H1 (cell line): ENCODE data around the gene ZNF469. TPM values are rescaled to one million over a fixed set of nuclear protein-coding genes. Genes with fewer than 3 reads are reported as not detected.

Experiments used
- CTCF ChIA-PET: fragments of 300-600 bp; sonication (Branson Sonifier 250); formaldehyde crosslinking; loops from one replicate; lab custom pipeline; 2021; ENCODE audit not compliant: partially characterized antibody; lab: Charles Lee
- POLR2A ChIA-PET: fragments of 300-600 bp; sonication (Branson Sonifier 250); formaldehyde crosslinking; loops from one replicate; lab custom pipeline; 2021; ENCODE audit warnings: inconsistent platforms; ENCODE audit not compliant: partially characterized antibody; lab: Charles Lee
- DNase-seq, 2 experiments: peaks; one replicate each; pipeline versions ENCODE4 v3.0.0 to v3.0.0-alpha.2; 2010 to 2022; ENCODE audit warnings: low spot score in 2 of 2, low read depth in 1 of 2, mixed read lengths in 1 of 2
- FAIRE-seq: peaks from 2 replicates; lab custom pipeline; 2011; peaks lifted over from hg19 to GRCh38; lab: Jason Lieb, UNC
- H2AFZ ChIP-seq: 2 replicates; pipeline ENCODE4 v1.8.1; 2012; ENCODE audit warnings: low read length, inconsistent platforms
- H2AK5ac ChIP-seq: 2 replicates; pipeline ENCODE4 v1.6.1; 2013; ENCODE audit warnings: low read depth, low read length
- H2BK120ac ChIP-seq: replicated peaks from 2 replicates; pipeline ENCODE3; 2013; ENCODE audit warnings: low read depth, low read length, inconsistent platforms
- H2BK12ac ChIP-seq: 2 replicates; pipeline ENCODE4 v1.6.1; 2013; ENCODE audit warnings: low read depth, low read length
- H2BK15ac ChIP-seq: 2 replicates; pipeline ENCODE4 v1.6.1; 2013; ENCODE audit warnings: low read length
- H2BK20ac ChIP-seq: 2 replicates; pipeline ENCODE4 v1.6.1; 2013; ENCODE audit warnings: low read length
- H2BK5ac ChIP-seq: 2 replicates; pipeline ENCODE4 v1.6.1; 2013; ENCODE audit warnings: low read depth, low read length
- H3K14ac ChIP-seq: 2 replicates; pipeline ENCODE4 v1.6.1; 2013; ENCODE audit warnings: inconsistent platforms; ENCODE audit not compliant: insufficient read length
- H3K18ac ChIP-seq: 2 replicates; pipeline ENCODE4 v1.6.1; 2013; ENCODE audit warnings: low read length; ENCODE audit errors: extremely low read depth
- H3K23ac ChIP-seq: 2 replicates; pipeline ENCODE4 v1.6.1; 2013; ENCODE audit warnings: inconsistent platforms; ENCODE audit not compliant: insufficient read length
- H3K23me2 ChIP-seq: 2 replicates; pipeline ENCODE4 v1.6.1; 2013; ENCODE audit warnings: low read depth, low read length
- H3K27ac ChIP-seq: 2 replicates; pipeline ENCODE4 v1.6.1; 2011; ENCODE audit warnings: low read depth, low read length, inconsistent platforms
- H3K27me3 ChIP-seq, 4 experiments: replicated peaks in 1 of 4; 1 replicate in 1 of 4; 2 replicates in 3 of 4; pipeline versions ENCODE4 v1.6.1 to v1.8.1; 2011 to 2013; ENCODE audit warnings: low read length in 3 of 4, mild to moderate bottlenecking in 3 of 4, inconsistent platforms in 2 of 4, mixed read lengths in 2 of 4, moderate library complexity in 1 of 4; ENCODE audit not compliant: control insufficient read depth in 3 of 4, insufficient read depth in 3 of 4; ENCODE audit errors: extremely low read depth in 1 of 4
- H3K36me3 ChIP-seq, 4 experiments: 2 replicates each; pipeline versions ENCODE4 v1.6.1 to v1.8.1; 2011 to 2013; ENCODE audit warnings: mild to moderate bottlenecking in 4 of 4, low read length in 3 of 4, moderate library complexity in 2 of 4, control low read depth in 1 of 4, inconsistent platforms in 1 of 4; ENCODE audit not compliant: insufficient read depth in 4 of 4, control insufficient read depth in 2 of 4
- H3K4ac ChIP-seq: replicated peaks from 2 replicates; pipeline ENCODE3; 2013; ENCODE audit warnings: low read length, low read depth, mixed read lengths, inconsistent platforms; ENCODE audit not compliant: insufficient read length
- H3K4me1 ChIP-seq, 4 experiments: replicated peaks in 1 of 4; 1 replicate in 1 of 4; 2 replicates in 3 of 4; pipeline versions ENCODE4 v1.6.1 to v1.8.1; 2011 to 2013; ENCODE audit warnings: low read length in 3 of 4, inconsistent platforms in 2 of 4, mixed read lengths in 1 of 4; ENCODE audit not compliant: insufficient read depth in 4 of 4, control insufficient read depth in 3 of 4
- H3K4me2 ChIP-seq, 2 experiments: 2 replicates each; pipeline versions ENCODE4 v1.6.1 to v1.8.1; 2011 to 2013; ENCODE audit warnings: low read depth in 2 of 2, low read length in 2 of 2, control low read depth in 1 of 2, inconsistent platforms in 1 of 2, mild to moderate bottlenecking in 1 of 2; ENCODE audit not compliant: insufficient read depth in 1 of 2
- H3K4me3 ChIP-seq, 4 experiments: fragments of 200-600, 300-600 bp in 1 of 4; sonication (generic), shearing (Covaris generic), sonication (Bioruptor Twin) in 1 of 4; 2 replicates each; pipeline versions ENCODE4 v1.5.1 to v1.8.1; 2011 to 2016; ENCODE audit warnings: low read length in 4 of 4, low read depth in 3 of 4, control low read depth in 2 of 4, inconsistent platforms in 2 of 4, mild to moderate bottlenecking in 2 of 4, mixed read lengths in 1 of 4, moderate library complexity in 1 of 4; ENCODE audit not compliant: insufficient read depth in 2 of 4; ENCODE audit errors: extremely low read depth in 1 of 4
- H3K56ac ChIP-seq: replicated peaks from 2 replicates; pipeline ENCODE3; 2013; ENCODE audit warnings: low read depth, mild to moderate bottlenecking, mixed read lengths, low read length, inconsistent platforms; ENCODE audit not compliant: insufficient read length
- H3K79me1 ChIP-seq: 2 replicates; pipeline ENCODE4 v1.6.1; 2013; ENCODE audit warnings: low read depth, low read length, control low read depth
- H3K79me2 ChIP-seq, 2 experiments: 2 replicates each; pipeline versions ENCODE4 v1.6.1 to v1.8.1; 2012 to 2013; ENCODE audit warnings: low read length in 2 of 2, mild to moderate bottlenecking in 2 of 2, inconsistent platforms in 1 of 2; ENCODE audit not compliant: insufficient read depth in 2 of 2, control insufficient read depth in 1 of 2
- H3K9ac ChIP-seq, 4 experiments: replicated peaks in 1 of 4; 1 replicate in 1 of 4; 2 replicates in 3 of 4; pipeline versions ENCODE4 v1.6.1 to v1.8.1; 2011 to 2013; ENCODE audit warnings: low read depth in 3 of 4, low read length in 3 of 4, control low read depth in 2 of 4, mild to moderate bottlenecking in 2 of 4, moderate library complexity in 2 of 4, inconsistent platforms in 1 of 4; ENCODE audit errors: extremely low read depth in 1 of 4
- H3K9me3 ChIP-seq, 2 experiments: 2 replicates each; pipeline versions ENCODE4 v1.6.1 to v1.8.1; 2012 to 2013; ENCODE audit warnings: mild to moderate bottlenecking in 2 of 2, moderate library complexity in 2 of 2, control low read depth in 1 of 2, inconsistent platforms in 1 of 2, low read depth in 1 of 2, low read length in 1 of 2, mixed read lengths in 1 of 2; ENCODE audit not compliant: insufficient read depth in 2 of 2
- H4K20me1 ChIP-seq, 2 experiments: replicated peaks in 1 of 2; 2 replicates each; pipeline versions ENCODE3 to v1.8.1; 2011 to 2013; ENCODE audit warnings: inconsistent platforms in 2 of 2, low read length in 2 of 2, mild to moderate bottlenecking in 1 of 2; ENCODE audit not compliant: insufficient read depth in 2 of 2, control insufficient read depth in 1 of 2
- H4K5ac ChIP-seq: 2 replicates; pipeline ENCODE4 v1.6.1; 2013; ENCODE audit warnings: low read length, low read depth, mixed read lengths, inconsistent platforms; ENCODE audit not compliant: insufficient read length
- H4K8ac ChIP-seq: 2 replicates; pipeline ENCODE4 v1.8.0; 2013; ENCODE audit warnings: mild to moderate bottlenecking, moderate library complexity, low read length, inconsistent platforms; ENCODE audit not compliant: insufficient read depth; ENCODE audit errors: extremely low read depth
- H4K91ac ChIP-seq: replicated peaks from 2 replicates; pipeline ENCODE3; 2013; ENCODE audit warnings: low read length, mixed read lengths, inconsistent platforms; ENCODE audit not compliant: insufficient read length
- ATF2 ChIP-seq: IDR thresholded peaks from 2 replicates; pipeline ENCODE4 v1.6.1; 2012; ENCODE audit warnings: low read length, inconsistent platforms
- CTCF ChIP-seq, 3 experiments: IDR thresholded peaks; 1 replicate in 2 of 3; 2 replicates in 1 of 3; pipeline versions ENCODE4 v1.5.1 to v1.6.1; 2011; ENCODE audit warnings: low read length in 3 of 3, mild to moderate bottlenecking in 3 of 3, inconsistent platforms in 2 of 3, low read depth in 1 of 3, moderate library complexity in 1 of 3; ENCODE audit not compliant: insufficient read depth in 1 of 3; ENCODE audit errors: control extremely low read depth in 1 of 3
- RAD21 ChIP-seq, 2 experiments: IDR thresholded peaks in 1 of 2; conservative IDR thresholded peaks in 1 of 2; 2 replicates each; pipeline ENCODE4 v1.6.1; 2011; ENCODE audit warnings: low read depth in 2 of 2, low read length in 2 of 2, improper control_type of control experiment in 1 of 2, inconsistent platforms in 1 of 2, mild to moderate bottlenecking in 1 of 2, moderate library complexity in 1 of 2
- WGBS, 2 experiments: shearing (Covaris generic) in 1 of 2; methylation state at CpG; one replicate each; pipeline versions ENCODE4 v1.1.6 to v1.1.7; 2013 to 2015; ENCODE audit warnings: low lambda C conversion rate in 2 of 2, mixed read lengths in 2 of 2, inconsistent platforms in 1 of 2, low coverage in 1 of 2, missing lambda C conversion rate in 1 of 2; ENCODE audit not compliant: insufficient replicate concordance in 2 of 2, insufficient coverage in 1 of 2, insufficient read length in 1 of 2; ENCODE audit errors: extremely low coverage in 1 of 2, missing lambda C conversion rate in 1 of 2; 5-methylcytosine and 5-hydroxymethylcytosine counted together
- polyA plus RNA-seq, 7 experiments: library from polyadenylated mRNA; depleted of rRNA in 3 of 7; stranded (reverse) in 5 of 7; unstranded in 2 of 7; fragments of >200 nt in 5 of 7; fragments of 200-250 nt in 2 of 7; gene quantifications; 1 replicate in 5 of 7; 2 replicates in 1 of 7; 4 replicates in 1 of 7; pipeline versions ENCODE4 v1.2.1 to v1.2.3, GENCODE V29; 2011 to 2013; ENCODE audit warnings: missing spikeins in 2 of 7, mixed read lengths in 2 of 7
- total RNA-seq: library from RNA; stranded (reverse); fragmentation: NEBNext Ultra II Directional; extraction: Animal tissue kit (Norgen Biotek cat#: 25700); gene quantifications from 2 replicates; pipeline ENCODE4 v1.2.1, GENCODE V29; 2021

Gene ZNF469
- total and polyA plus RNA-seq, 2 of the 8 experiments (the other 6 are each of a cell fraction or from before 2014, with no cell fraction given) = 0.30 to 1.8 TPM

GRCh38 chr16:88406096-88407041 lies 23.6 kb downstream of the ZNF469 start:
- no peak overlapping the region for H3K4ac ChIP-seq
- WGBS, 2 experiments = 89% methylated on average over 32 of the region's 39 CpGs; no CpG with 5 or more reads in 1 of the 2 experiments
- no peak overlapping the region for H2BK20ac ChIP-seq
- TF ChIP-seq ATF2 (no peak), CTCF (IDR thresholded peaks at IDR 0.05; ENCODE audit: control extremely low read depth in 1 of 3, insufficient read depth in 1 of 3, low read depth in 1 of 3, low read length in 3 of 3) (peak; percentile 44 to 52 (median 47); a peak in 3 of 4 replicates), RAD21 (IDR thresholded peaks at IDR 0.05 in 1 of 2, conservative IDR thresholded peaks at IDR 0.05 in 1 of 2; ENCODE audit: low read depth in 2 of 2, low read length in 2 of 2) (peak; percentile 42 to 62)
- TF ChIP-seq, all 59 proteins: peak for 2
- Histone ChIP-seq H3K23me2 (peaks cover 8% of the 10 kb centered on the region; the same call in 1 of the 2 replicates), H3K79me1 (no peaks in the 10 kb centered on the region), H3K4me3 (no peak overlapping the region), H2AFZ (no peak overlapping the region), H3K27me3 (no peaks in the 10 kb centered on the region), H3K14ac (no peak overlapping the region), H2BK15ac (no peak overlapping the region), H2BK12ac (no peak overlapping the region), H3K9me3 (no peaks in the 10 kb centered on the region), H4K8ac (no peak overlapping the region), H3K18ac (no peak overlapping the region; the same call in 1 of the 2 replicates), H3K23ac (no peak overlapping the region), H3K9ac (no peak overlapping the region), H3K4me1 (no peaks in the 10 kb centered on the region), H4K91ac (no peak overlapping the region), H2AK5ac (no peak overlapping the region), H4K20me1 (peaks cover 0 to 6% of the 10 kb centered on the region in 2 experiments), H2BK5ac (no peak overlapping the region), H3K79me2 (no peaks in the 10 kb centered on the region), H2BK120ac (no peak overlapping the region), H3K4me2 (no peak overlapping the region), H3K36me3 (no peaks in the 10 kb centered on the region; a peak in 1 of 8 replicates), H3K56ac (no peak overlapping the region), H4K5ac (no peak overlapping the region), H3K27ac (no peak overlapping the region)
- ChIA-PET POLR2A (interaction anchor here (0.6 kb wide), 1 partner anchor 47 kb away, joined by 4 read pairs; no protein-coding TSS in a partner anchor), CTCF (interaction anchor here (0.6 to 1.8 kb wide), 23 partner anchors 9 to 400 kb away, joined by 3 to 6 read pairs (median 3); no protein-coding TSS in a partner anchor)
- no peak for FAIRE-seq
- no peak for DNase-seq
